Activated T-helper 2 cell treated with anti-CD3 and anti-CD28 coated beads, Interferon-gamma antibody, Interleukin-2, Interleukin-4, amounts not matched to agents 10 μg/mL and 5 μg/mL and 100 μg/mL, durations not matched to agents 14 hours and 24 hours and 36 hours (primary cell): ENCODE measurements around the gene MYO9A. TPM values are rescaled to one million over a fixed set of nuclear protein-coding genes. Genes with fewer than 3 reads are reported as not detected.

Experiments
- DNase-seq: peaks from one replicate; pipeline ENCODE4 v3.0.0; 2021; ENCODE audit warnings: low spot score
- H3K27ac Mint-ChIP-seq: one replicate; pipeline ENCODE4 v1.8.0; 2021; ENCODE audit warnings: mixed read lengths
- H3K27me3 Mint-ChIP-seq: one replicate; pipeline ENCODE4 v1.8.0; 2021; ENCODE audit warnings: low read depth, mixed read lengths
- H3K36me3 Mint-ChIP-seq: one replicate; pipeline ENCODE4 v1.8.0; 2021; ENCODE audit warnings: low read depth, mixed read lengths
- H3K4me1 Mint-ChIP-seq: one replicate; pipeline ENCODE4 v1.8.0; 2021; ENCODE audit warnings: low read depth, mixed read lengths
- H3K4me3 Mint-ChIP-seq: one replicate; pipeline ENCODE4 v1.8.0; 2021; ENCODE audit warnings: low read depth, mild to moderate bottlenecking, moderate library complexity, mixed read lengths
- H3K9me3 Mint-ChIP-seq: one replicate; pipeline ENCODE4 v1.8.0; 2021; ENCODE audit warnings: mixed read lengths
- intact Hi-C: fragments of 100-400 bp; cut with micrococcal nuclease; formaldehyde crosslinking; loops from one replicate; pipeline ENCODE4 v1.15.1; 2023
- total RNA-seq: library from RNA; stranded (reverse); gene quantifications from 2 replicates; pipeline ENCODE4 v1.2.3, GENCODE V29; 2022

Gene MYO9A
- total RNA-seq, 1 donor from 2014 or later = 26.2 TPM

DNA sequence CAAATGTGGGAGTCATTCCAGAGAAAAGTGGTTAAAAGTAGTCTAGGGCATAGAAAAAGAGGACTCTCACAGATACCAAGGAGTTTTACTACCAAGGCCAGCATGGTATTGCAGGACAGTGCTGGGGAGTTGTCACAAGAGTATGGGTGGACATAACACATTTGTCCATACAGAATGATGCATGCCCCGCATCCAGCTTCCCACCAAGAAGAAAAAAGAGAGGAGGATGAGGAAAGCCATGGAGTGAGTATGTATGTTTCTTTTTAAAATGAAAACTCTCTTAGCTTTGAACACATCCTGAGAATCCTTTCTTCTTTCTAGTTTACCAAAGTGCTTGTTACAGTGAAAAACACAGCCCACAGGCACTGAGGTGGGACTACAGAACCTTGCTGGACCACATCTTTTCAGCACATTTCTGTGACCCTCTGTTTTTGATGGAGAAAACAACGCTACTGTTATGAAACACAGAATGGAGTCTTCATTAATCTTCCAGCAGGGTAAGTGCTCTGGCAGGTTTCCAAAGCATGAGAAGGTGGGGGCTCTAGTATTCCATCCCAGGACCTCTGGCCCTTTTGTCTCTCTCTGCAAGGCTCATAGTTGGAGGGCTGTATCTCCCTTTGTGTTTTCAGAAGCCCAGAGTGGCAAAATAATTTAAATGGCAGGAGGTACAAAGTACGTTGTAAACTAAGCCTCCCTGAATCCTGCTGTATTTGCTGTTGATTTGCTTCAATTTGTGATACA lies 294.9 kb downstream of the MYO9A start:
- no peak overlapping the region for H3K4me3 Mint-ChIP-seq
- peaks cover 34% of the 10 kb centered on the region for H3K36me3 Mint-ChIP-seq
- no peaks in the 10 kb centered on the region for H3K27me3 Mint-ChIP-seq
- peaks cover under 1% of the 10 kb centered on the region for H3K4me1 Mint-ChIP-seq
- peaks cover 33% of the 10 kb centered on the region for H3K9me3 Mint-ChIP-seq
- intact Hi-C loops = no loop called here
- H3K27ac Mint-ChIP-seq = no peak overlapping the region
- no peak for DNase-seq

- H3K4me3 Mint-ChIP-seq = no peak overlapping the region
- no peaks in the 10 kb centered on the region for H3K4me1 Mint-ChIP-seq
- no peak for DNase-seq
- intact Hi-C loops = no loop called here
- H3K36me3 Mint-ChIP-seq = peaks cover 20% of the 10 kb centered on the region
- peaks cover 36% of the 10 kb centered on the region for H3K9me3 Mint-ChIP-seq
- no peaks in the 10 kb centered on the region for H3K27me3 Mint-ChIP-seq
- no peak overlapping the region for H3K27ac Mint-ChIP-seq
Measured at GRCh38 chr15:71821547-71822129, 296.3 kb downstream of the MYO9A start.

GRCh38 chr15:71820127-71820526 lies 297.8 kb downstream of the MYO9A start:
- Mint-ChIP-seq H3K27me3 (no peaks in the 10 kb centered on the region), H3K4me1 (no peaks in the 10 kb centered on the region), H3K27ac (no peak overlapping the region), H3K9me3 (peaks cover 36% of the 10 kb centered on the region), H3K4me3 (no peak overlapping the region), H3K36me3 (peaks cover 8% of the 10 kb centered on the region)
- intact Hi-C loops = no loop called here
- no peak for DNase-seq

GRCh38 chr15:71817351-71817750 lies 300.6 kb downstream of the MYO9A start:
- H3K27ac Mint-ChIP-seq = no peak overlapping the region
- no peaks in the 10 kb centered on the region for H3K27me3 Mint-ChIP-seq
- no peak overlapping the region for H3K4me3 Mint-ChIP-seq
- H3K36me3 Mint-ChIP-seq = peaks cover 4% of the 10 kb centered on the region
- no peaks in the 10 kb centered on the region for H3K4me1 Mint-ChIP-seq
- no peak for DNase-seq
- H3K9me3 Mint-ChIP-seq = peaks cover 28% of the 10 kb centered on the region
- intact Hi-C loops = no loop called here

DNA sequence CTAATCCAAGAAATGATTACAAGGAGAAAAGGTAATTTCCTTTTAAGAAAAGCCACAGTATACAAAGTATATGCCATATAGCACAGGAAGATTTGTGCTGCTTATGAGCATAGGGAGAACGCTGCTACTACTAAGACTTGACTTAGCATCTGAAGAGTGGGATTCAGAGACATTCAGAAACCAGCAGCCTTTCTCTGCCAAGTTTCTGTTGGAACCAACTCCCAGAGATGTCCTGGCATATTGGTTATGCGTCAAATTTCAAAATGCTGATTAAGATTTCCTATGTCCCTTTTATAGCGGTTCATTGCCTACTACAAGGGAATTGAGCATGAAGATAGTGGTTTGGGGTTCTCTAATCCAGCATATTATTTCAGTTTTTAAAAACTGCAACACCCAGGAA lies 302.6 kb downstream of the MYO9A start:
- Mint-ChIP-seq H3K27ac (no peak overlapping the region), H3K36me3 (no peaks in the 10 kb centered on the region), H3K9me3 (peaks cover 11% of the 10 kb centered on the region), H3K4me1 (no peaks in the 10 kb centered on the region), H3K4me3 (no peak overlapping the region), H3K27me3 (no peaks in the 10 kb centered on the region)
- DNase-seq = no peak
- intact Hi-C loops = no loop called here

GRCh38 chr15:71813723-71814470 lies 304.1 kb downstream of the MYO9A start:
- intact Hi-C loops = no loop called here
- H3K27me3 Mint-ChIP-seq = no peaks in the 10 kb centered on the region
- H3K36me3 Mint-ChIP-seq = no peaks in the 10 kb centered on the region
- DNase-seq = no peak
- peaks cover 8% of the 10 kb centered on the region for H3K9me3 Mint-ChIP-seq
- no peaks in the 10 kb centered on the region for H3K4me1 Mint-ChIP-seq
- no peak overlapping the region for H3K4me3 Mint-ChIP-seq
- no peak overlapping the region for H3K27ac Mint-ChIP-seq

- Mint-ChIP-seq H3K36me3 (no peaks in the 10 kb centered on the region), H3K4me1 (no peaks in the 10 kb centered on the region), H3K27ac (no peak overlapping the region), H3K27me3 (no peaks in the 10 kb centered on the region), H3K4me3 (no peak overlapping the region), H3K9me3 (peaks cover 4% of the 10 kb centered on the region)
- intact Hi-C loops = no loop called here
- DNase-seq = no peak
Measured at GRCh38 chr15:71812966-71813722, 304.8 kb downstream of the MYO9A start.

DNA sequence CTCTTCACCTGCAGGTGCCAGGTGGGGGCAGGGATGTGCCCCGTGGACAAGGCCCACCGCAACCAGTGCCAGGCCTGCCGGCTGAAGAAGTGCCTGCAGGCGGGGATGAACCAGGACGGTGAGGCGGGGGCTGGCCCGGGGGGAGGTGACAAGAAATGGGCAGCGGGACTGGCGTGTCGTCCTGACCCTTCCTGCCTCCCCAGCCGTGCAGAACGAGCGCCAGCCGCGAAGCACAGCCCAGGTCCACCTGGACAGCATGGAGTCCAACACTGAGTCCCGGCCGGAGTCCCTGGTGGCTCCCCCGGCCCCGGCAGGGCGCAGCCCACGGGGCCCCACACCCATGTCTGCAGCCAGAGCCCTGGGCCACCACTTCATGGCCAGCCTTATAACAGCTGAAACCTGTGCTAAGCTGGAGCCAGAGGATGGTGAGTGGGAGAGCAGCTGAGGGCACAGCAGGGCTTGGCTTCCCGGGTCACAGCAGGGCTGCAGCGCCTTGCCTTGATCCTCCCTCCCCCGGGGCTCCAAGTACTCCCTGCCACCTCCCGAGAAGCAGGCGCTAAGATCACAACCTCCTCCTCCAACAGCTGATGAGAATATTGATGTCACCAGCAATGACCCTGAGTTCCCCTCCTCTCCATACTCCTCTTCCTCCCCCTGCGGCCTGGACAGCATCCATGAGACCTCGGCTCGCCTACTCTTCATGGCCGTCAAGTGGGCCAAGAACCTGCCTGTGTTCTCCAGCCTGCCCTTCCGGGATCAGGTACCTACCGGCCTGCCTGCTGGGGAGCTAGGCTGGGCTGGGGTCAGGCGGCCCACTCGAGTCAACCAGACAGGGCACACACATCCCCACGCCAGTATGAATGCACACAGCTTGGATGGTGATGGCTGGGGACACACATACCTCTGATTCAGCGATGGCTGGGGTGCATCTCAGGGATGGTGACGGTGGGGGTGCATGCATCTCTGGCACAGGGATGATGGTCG lies 305.9 kb downstream of the MYO9A start:
- Mint-ChIP-seq H3K4me3 (no peak overlapping the region), H3K9me3 (no peaks in the 10 kb centered on the region), H3K27ac (no peak overlapping the region), H3K27me3 (no peaks in the 10 kb centered on the region), H3K36me3 (no peaks in the 10 kb centered on the region), H3K4me1 (no peaks in the 10 kb centered on the region)
- no peak for DNase-seq
- intact Hi-C loops = no loop called here

GRCh38 chr15:71811036-71811736 lies 306.8 kb downstream of the MYO9A start:
- intact Hi-C loops = no loop called here
- H3K9me3 Mint-ChIP-seq = no peaks in the 10 kb centered on the region
- no peaks in the 10 kb centered on the region for H3K36me3 Mint-ChIP-seq
- no peak for DNase-seq
- no peak overlapping the region for H3K4me3 Mint-ChIP-seq
- no peak overlapping the region for H3K27ac Mint-ChIP-seq
- H3K27me3 Mint-ChIP-seq = no peaks in the 10 kb centered on the region
- no peaks in the 10 kb centered on the region for H3K4me1 Mint-ChIP-seq

GRCh38 chr15:71810256-71811035 lies 307.5 kb downstream of the MYO9A start, which contains the start of gene NR2E3:
Gene NR2E3, plus strand, starts transcription at chr15:71810554. Its CDS starts 190 bp downstream, at chr15:71810744.
- no peaks in the 10 kb centered on the region for H3K4me1 Mint-ChIP-seq
- no peak within 1 kb of the TSS for H3K27ac Mint-ChIP-seq
- H3K36me3 Mint-ChIP-seq = no peaks in the 10 kb centered on the region
- H3K4me3 Mint-ChIP-seq = no peak within 1 kb of the TSS
- no peaks in the 10 kb centered on the region for H3K27me3 Mint-ChIP-seq
- intact Hi-C loops = no loop called here
- no peak for DNase-seq
- no peaks in the 10 kb centered on the region for H3K9me3 Mint-ChIP-seq

GRCh38 chr15:71809346-71809745 lies 308.6 kb downstream of the MYO9A start:
- Mint-ChIP-seq H3K4me1 (no peaks in the 10 kb centered on the region), H3K27ac (no peak overlapping the region), H3K4me3 (no peak overlapping the region), H3K27me3 (no peaks in the 10 kb centered on the region), H3K36me3 (no peaks in the 10 kb centered on the region), H3K9me3 (no peaks in the 10 kb centered on the region)
- no peak for DNase-seq
- intact Hi-C loops = no loop called here
